ENCODE measurements around the gene SH3BP2. TPM values are rescaled to one million over a fixed set of nuclear protein-coding genes. Genes with fewer than 3 reads are reported as not detected.

SH3BP2 gene
- total and polyA plus RNA-seq, 10 donors: 42.0 to 295 (median 237) TPM

DNA sequence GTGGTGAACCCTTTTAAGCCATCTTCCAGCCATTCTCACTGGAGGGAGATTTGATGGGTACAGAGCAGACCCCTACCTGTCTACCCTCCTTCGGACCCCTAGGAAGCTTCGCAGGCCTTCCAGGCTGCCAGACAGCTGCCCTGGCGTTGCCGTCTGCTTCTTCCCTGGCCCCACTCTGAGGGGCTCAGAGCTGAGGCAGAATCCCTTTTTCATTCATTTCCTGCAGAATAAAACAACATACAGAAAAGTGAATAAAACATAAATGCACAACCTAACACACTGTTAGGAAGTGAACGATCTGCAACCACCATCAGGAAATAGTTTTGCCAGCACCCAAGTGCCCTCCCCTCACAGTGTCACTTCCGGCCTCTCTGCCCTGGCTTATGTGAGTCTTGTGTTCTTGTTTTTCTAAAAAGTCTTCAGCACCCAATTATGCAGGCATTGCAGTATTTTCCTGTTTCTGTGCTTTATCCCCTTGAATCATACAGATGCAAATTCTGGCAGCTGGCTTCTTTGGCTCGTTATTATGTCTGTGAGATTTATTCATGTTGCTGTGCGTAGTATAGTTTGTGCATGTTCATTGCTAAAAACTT, 45.1 kb downstream of the SH3BP2 start:
- Histone ChIP-seq H3K36me3 (peaks cover 0 to 42% (median 30%) of the 10 kb centered on the region in 6 donors), H3K9me3 (no peaks in the 10 kb centered on the region), H3K4me1 (peaks cover 61 to 96% (median 76%) of the 10 kb centered on the region in 6 donors), H3K27me3 (replicated peaks in 1 of 7) (no peaks in the 10 kb centered on the region), H3K27ac (peak overlapping the region; percentile 67 to 93 (median 84)), H3K4me3 (peak overlapping the region in 5 of 8 donors; percentile 4 to 54 (median 16))
- TF ChIP-seq, protein P1, sequence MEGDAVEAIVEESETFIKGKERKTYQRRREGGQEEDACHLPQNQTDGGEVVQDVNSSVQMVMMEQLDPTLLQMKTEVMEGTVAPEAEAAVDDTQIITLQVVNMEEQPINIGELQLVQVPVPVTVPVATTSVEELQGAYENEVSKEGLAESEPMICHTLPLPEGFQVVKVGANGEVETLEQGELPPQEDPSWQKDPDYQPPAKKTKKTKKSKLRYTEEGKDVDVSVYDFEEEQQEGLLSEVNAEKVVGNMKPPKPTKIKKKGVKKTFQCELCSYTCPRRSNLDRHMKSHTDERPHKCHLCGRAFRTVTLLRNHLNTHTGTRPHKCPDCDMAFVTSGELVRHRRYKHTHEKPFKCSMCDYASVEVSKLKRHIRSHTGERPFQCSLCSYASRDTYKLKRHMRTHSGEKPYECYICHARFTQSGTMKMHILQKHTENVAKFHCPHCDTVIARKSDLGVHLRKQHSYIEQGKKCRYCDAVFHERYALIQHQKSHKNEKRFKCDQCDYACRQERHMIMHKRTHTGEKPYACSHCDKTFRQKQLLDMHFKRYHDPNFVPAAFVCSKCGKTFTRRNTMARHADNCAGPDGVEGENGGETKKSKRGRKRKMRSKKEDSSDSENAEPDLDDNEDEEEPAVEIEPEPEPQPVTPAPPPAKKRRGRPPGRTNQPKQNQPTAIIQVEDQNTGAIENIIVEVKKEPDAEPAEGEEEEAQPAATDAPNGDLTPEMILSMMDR (IDR thresholded peaks at IDR 0.05 in 8 of 11, conservative IDR thresholded peaks at IDR 0.05 in 3 of 11): no peak
- peak; percentile 52 to 90 (median 61) for TF ChIP-seq POLR2AphosphoS5 (IDR thresholded peaks at IDR 0.05)
- no peak for TF ChIP-seq POLR2A (IDR thresholded peaks at IDR 0.05)
- 15 to 32% (median 20%) methylated on average over 8 of the region's 8 CpGs for WGBS, 5 donors
- peak; percentile 94 for DNase-seq
- intact Hi-C loops (cut with DNase I; ENCODE audit: low total_unique reads): no loop called here

DNA sequence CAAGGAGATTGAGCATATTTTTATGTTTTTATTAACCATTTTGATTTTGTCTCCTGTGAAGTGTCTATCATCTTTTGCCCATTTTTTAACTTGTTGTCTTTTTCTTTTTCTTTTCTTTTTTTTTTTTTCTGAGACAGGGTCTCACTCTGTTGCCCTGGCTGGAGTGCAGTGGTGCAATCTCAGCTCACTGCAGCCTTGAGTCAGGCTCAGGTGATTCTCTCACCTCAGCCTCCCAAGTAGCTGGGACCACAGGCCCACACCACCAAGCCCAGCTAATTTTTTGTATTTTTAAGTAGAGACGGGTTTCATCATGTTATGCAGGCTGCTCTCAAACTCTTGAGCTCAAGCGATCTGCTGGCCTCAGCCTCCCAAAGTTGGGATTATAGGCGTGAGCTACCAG, 46.2 kb downstream of the SH3BP2 start:
- WGBS, 5 donors: 91 to 98% (median 97%) methylated on average over 3 of the region's 3 CpGs
- Histone ChIP-seq H3K4me3 (no peak overlapping the region), H3K27ac (peak overlapping the region; percentile 67 to 93 (median 84)), H3K36me3 (peaks cover 0 to 31% (median 20%) of the 10 kb centered on the region in 6 donors), H3K4me1 (peaks cover 54 to 89% (median 67%) of the 10 kb centered on the region in 6 donors), H3K27me3 (replicated peaks in 1 of 7) (no peaks in the 10 kb centered on the region), H3K9me3 (no peaks in the 10 kb centered on the region)
- intact Hi-C loops (cut with DNase I; ENCODE audit: low total_unique reads): no loop called here
- TF ChIP-seq POLR2A (IDR thresholded peaks at IDR 0.05) (no peak), POLR2AphosphoS5 (IDR thresholded peaks at IDR 0.05) (no peak)
- TF ChIP-seq, protein P1 (IDR thresholded peaks at IDR 0.05 in 8 of 11, conservative IDR thresholded peaks at IDR 0.05 in 3 of 11): no peak
- DNase-seq: no peak

DNA sequence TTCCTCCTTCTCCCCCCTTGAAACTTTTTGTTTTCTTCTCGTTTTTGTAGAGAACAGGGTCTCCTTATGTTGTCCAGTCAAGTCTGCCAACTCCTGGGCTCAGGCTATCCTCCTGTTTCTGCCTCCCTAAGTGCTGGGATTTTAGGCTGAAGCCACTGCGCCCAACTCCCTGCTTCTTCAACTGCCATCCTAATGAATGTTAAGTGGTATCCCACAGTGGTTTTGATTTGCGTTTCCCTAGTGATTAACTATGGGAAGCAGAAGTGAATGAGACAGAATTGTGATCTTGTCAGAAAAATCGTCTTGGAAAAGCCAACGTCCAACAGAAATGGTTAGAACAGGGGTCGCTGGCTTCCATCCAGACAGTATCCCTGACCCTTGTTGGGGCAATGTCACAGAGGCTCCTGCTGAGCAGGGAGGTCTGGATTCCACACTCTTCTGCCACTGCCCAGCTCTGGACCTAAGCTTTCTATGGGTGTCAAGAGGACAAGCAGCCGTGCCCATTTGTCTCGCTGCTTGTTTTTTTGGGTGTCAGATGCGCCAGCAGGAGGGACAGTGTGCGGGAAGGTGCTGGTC, 49.9 kb downstream of the SH3BP2 start:
- 12 to 20% (median 16%) methylated on average over 9 to 10 of the region's 10 CpGs for WGBS, 5 donors
- peak; percentile 77 for DNase-seq
- Histone ChIP-seq H3K9me3 (no peaks in the 10 kb centered on the region), H3K4me3 (peak overlapping the region; percentile 48 to 91 (median 76)), H3K27ac (peak overlapping the region; percentile 87 to 96 (median 93)), H3K36me3 (no peaks in the 10 kb centered on the region), H3K27me3 (replicated peaks in 1 of 7) (no peaks in the 10 kb centered on the region), H3K4me1 (peaks cover 39 to 88% (median 63%) of the 10 kb centered on the region in 6 donors)
- TF ChIP-seq, protein P1 (IDR thresholded peaks at IDR 0.05 in 8 of 11, conservative IDR thresholded peaks at IDR 0.05 in 3 of 11): no peak
- TF ChIP-seq POLR2AphosphoS5 (IDR thresholded peaks at IDR 0.05): no peak
- no peak for TF ChIP-seq POLR2A (IDR thresholded peaks at IDR 0.05)
- intact Hi-C loops (cut with DNase I; ENCODE audit: low total_unique reads): no loop called here

DNA sequence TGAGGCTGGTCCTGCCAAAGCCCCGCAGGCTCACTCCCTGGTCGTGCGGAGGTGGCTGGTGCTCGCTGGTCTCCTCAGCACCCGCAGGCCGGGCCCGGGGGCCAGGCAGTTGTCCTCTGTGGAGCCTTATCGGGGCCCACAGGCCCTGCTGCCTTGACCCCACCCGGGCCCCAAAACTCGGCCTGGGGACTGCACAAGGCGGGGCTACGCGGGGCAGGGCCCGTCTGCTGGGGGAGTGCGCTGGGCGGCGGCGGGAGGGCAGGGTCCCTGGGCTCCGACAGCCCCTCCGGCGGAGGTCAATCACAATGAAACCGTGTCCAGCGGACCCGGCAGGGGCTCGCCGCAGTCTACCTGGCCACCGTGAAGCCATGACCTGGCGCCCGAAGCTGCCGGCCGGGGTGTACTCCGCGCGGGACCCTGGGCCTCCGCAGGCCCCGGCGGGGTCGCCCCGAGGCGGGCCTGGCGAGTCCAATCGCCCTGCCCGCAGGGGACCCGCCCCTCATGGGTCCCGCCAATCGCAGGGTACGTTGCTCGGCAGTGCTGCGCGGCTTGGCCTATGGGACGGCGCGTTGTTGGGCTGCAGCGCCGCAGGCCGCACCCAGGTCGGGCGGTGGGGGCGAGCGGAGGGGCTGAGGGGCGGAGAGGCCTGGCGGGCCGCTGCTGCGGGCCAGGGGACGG, 50.5 kb downstream of the SH3BP2 start, which contains the start of gene ADD1:
TSS of gene ADD1 (plus strand) at position 582 of the 678 bp plus-strand sequence. CDS start 32,072 bp downstream, outside the sequence.
- Histone ChIP-seq H3K9me3 (no peaks in the 10 kb centered on the region), H3K4me1 (peaks cover 39 to 88% (median 63%) of the 10 kb centered on the region in 6 donors), H3K36me3 (no peaks in the 10 kb centered on the region), H3K4me3 (peak within 1 kb of the TSS; percentile 48 to 91 (median 76)), H3K27me3 (replicated peaks in 1 of 7) (no peaks in the 10 kb centered on the region), H3K27ac (peak within 1 kb of the TSS; percentile 87 to 96 (median 93))
- 0 to 3% (median 0%) methylated on average over 7 to 65 of the region's 65 CpGs for WGBS, 5 donors
- intact Hi-C loops (cut with DNase I; ENCODE audit: low total_unique reads): no loop called here
- TF ChIP-seq POLR2AphosphoS5 (IDR thresholded peaks at IDR 0.05): peak; percentile 92 to 95 (median 92)
- TF ChIP-seq, protein P1 (IDR thresholded peaks at IDR 0.05 in 8 of 11, conservative IDR thresholded peaks at IDR 0.05 in 3 of 11): peak in 3 of 11 experiments; percentile 9 to 29 (median 28)
- peak; percentile 29 to 79 (median 63) for TF ChIP-seq POLR2A (IDR thresholded peaks at IDR 0.05)
- peak; percentile 96 for DNase-seq
